HEK293T (cell line): ENCODE measurements around the gene MFSD12.

Experiments
- ARNT ChIP-seq: fragments of 450-650 bp; IDR thresholded peaks from 2 replicates; pipeline ENCODE4 v1.6.1; 2017; ENCODE audit warnings: mild to moderate bottlenecking
- FOXA1 ChIP-seq: fragments of 450-650 bp; IDR thresholded peaks from 2 replicates; pipeline ENCODE4 v1.6.1; 2016; ENCODE audit warnings: mild to moderate bottlenecking

DNA sequence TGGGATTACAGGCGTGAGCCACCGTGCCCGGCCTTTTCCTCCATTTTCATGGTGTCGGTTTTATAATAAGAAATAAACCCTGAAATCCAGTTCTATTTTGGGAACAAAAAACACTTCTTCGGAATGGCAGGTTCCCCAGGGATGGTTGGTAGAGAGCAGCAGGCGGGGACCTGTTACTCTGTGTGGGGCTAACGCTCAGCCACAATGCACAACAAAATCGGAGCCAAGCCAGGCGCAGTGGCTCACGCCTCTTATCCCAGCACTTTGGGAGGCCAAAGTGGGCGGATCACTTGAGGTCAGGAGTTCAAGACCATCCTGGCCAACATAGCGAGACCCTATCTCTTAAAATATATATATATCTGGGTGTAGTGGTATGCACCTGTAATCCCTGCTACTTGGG is 43.6 kb upstream of the MFSD12 start:
- no peak for TF ChIP-seq FOXA1
- TF ChIP-seq ARNT = no peak
